Colon (tissue), 2 donors: ENCODE data around the gene MPDU1.
A peak's percentile ranks its signal among the peaks of the same experiment; 100 is the strongest.

Experiments
- FAIRE-seq: peaks from 2 replicates; lab custom pipeline; 2012; peaks lifted over from hg19 to GRCh38; lab: Jason Lieb, UNC
- donor health status: control.
- donor health status: control.

The MPDU1 gene

DNA sequence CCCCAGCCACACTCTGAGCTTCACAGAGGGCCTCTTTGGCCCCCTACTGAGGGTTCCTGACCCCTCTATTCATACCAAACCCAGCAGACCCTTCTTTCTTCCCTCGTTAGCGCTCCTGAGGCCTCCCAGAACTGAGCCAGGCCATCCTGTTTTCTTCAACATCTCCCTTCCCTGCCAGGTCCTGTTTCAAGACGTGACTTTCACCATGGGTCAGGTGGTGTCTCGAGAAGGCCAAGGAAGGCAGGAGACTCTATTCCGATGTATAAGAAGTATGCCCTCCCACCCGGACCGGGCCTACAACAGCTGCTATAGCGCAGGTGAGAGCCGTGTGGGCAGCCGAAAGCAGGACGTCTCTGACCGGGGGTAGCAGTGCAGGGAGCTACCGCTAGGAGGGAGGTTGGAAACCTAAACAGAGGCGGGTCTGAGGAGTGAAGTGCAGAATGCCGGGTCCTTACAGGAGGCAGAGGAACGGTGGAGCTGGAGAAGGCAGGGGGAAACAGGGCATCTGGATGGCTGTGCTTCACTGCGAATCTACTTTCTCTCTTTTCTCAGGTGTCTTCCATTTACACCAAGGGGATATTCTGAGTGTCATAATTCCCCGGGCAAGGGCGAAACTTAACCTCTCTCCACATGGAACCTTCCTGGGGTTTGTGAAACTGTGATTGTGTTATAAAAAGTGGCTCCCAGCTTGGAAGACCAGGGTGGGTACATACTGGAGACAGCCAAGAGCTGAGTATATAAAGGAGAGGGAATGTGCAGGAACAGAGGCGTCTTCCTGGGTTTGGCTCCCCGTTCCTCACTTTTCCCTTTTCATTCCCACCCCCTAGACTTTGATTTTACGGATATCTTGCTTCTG lies 23.3 kb upstream of the MPDU1 start:
- no peak for FAIRE-seq

DNA sequence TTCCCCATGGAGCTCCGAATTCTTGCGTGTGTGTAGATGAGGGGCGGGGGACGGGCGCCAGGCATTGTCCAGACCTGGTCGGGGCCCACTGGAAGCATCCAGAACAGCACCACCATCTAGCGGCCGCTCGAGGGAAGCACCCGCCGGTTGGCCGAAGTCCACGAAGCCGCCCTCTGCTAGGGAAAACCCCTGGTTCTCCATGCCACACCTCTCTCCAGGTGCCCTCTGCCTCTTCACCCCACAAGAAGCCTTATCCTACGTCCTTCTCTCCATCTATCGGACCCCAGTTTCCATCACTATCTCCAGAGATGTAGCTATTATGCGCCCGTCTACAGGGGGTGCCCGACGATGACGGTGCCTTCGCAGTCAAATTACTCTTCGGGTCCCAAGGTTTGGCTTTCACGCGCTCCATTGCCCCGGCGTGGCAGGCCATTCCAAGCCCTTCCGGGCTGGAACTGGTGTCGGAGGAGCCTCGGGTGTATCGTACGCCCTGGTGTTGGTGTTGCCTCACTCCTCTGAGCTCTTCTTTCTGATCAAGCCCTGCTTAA lies 22.6 kb upstream of the MPDU1 start:
- no peak for FAIRE-seq

DNA sequence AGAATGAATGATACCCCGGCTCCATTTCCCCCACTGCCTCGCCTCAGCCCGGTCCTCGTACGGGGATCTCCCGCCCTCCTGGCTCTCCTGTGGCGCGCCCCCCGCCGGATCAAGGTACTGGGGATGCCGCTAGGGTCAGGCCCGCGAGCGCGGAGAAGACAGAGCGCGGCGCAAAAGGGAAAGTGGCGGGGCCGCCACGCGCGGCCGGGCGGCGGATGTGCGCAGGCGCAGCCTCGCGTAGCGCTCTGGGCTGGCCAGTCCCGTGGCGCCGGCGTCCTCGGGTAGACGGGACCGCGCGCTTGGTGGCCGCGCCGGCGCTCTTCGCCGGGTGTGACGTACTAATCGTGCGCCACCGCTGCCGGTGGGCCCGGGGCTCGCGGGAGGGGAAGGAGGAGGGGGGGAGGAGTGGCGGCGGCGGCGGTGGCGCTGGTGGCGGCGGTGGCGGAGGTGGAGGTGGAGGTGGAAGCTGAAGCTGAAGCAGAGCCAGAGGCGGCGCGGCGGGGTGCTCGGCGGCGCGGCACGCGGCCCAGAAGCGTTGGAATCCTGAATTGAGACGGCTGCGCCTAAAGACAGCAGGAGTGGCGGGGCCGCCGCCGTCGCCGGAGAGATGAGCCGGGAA lies 22.0 kb upstream of the MPDU1 start, which contains the start of gene SENP3:
SENP3 (plus strand) TSS at position 331 of the 619 bp plus-strand sequence. CDS start 1,158 bp downstream, outside the sequence.
- no peak for FAIRE-seq

DNA sequence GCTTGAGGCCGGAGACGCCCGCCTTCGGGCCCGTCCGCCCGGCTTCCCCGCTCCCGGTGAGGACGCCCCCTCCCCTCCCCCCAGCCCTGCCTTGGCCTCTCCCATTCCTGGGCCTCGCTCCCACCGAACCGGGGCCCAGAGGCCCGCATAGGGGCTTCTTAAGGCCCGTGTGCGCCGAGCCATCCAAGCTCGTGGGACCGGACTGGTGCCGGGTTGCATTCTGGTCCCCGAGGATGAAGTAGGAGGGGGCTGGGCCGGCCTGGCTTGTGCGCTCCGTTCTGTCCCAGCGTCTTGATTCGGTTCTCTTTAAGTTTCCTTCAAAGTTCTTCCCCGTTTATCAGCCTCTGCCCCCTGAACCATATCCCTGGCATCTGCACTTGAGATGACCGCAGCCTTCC lies 21.4 kb upstream of the MPDU1 start:
- FAIRE-seq, result no peak

DNA sequence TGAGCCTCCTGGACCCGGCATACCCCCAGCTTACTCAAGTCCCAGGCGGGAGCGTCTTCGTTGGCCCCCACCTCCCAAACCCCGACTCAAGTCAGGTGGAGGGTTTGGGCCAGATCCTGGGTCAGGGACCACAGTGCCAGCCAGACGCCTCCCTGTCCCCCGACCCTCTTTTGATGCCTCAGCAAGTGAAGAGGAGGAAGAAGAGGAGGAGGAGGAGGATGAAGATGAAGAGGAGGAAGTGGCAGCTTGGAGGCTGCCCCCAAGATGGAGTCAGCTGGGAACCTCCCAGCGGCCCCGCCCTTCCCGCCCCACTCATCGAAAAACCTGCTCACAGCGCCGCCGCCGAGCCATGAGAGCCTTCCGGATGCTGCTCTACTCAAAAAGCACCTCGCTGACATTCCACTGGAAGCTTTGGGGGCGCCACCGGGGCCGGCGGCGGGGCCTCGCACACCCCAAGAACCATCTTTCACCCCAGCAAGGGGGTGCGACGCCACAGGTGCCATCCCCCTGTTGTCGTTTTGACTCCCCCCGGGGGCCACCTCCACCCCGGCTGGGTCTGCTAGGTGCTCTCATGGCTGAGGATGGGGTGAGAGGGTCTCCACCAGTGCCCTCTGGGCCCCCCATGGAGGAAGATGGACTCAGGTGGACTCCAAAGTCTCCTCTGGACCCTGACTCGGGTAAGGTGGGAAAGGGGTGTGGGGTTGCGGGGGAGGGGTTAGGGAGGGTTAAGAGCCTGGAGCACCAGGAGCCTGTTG lies 20.4 kb upstream of the MPDU1 start:
- FAIRE-seq, result no peak

DNA sequence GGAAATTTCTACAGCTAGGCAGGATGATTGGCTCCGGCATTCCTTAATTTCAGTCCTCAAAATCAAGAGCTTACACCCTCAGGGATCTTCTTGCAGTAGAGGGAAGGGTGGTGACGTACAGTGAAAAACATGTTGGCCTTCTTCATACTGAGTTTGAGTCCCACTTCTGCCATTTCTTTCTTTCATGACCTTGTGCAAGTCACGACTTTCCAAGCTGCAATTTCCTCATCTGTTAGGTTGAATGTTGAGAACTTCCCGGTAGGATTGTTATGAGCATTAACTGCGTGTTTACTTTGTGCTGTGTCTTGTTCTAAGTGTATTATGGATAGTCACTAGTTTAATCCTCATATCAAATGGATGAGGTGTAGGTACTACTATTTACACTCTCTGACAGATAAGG lies 14.1 kb upstream of the MPDU1 start:
- FAIRE-seq, result no peak

DNA sequence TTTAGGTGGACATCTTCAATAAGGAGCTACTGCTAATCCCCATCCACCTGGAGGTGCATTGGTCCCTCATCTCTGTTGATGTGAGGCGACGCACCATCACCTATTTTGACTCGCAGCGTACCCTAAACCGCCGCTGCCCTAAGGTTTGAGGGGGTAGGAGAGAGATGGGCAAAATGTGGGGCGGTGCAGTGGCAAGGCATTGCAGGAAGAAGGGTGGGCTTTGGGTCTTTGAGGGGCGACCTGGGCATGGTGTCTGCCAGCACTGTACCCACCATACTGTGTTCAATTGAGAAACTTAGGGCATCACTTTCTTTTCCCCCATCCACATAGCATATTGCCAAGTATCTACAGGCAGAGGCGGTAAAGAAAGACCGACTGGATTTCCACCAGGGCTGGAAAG lies 13.3 kb upstream of the MPDU1 start:
- no peak for FAIRE-seq

DNA sequence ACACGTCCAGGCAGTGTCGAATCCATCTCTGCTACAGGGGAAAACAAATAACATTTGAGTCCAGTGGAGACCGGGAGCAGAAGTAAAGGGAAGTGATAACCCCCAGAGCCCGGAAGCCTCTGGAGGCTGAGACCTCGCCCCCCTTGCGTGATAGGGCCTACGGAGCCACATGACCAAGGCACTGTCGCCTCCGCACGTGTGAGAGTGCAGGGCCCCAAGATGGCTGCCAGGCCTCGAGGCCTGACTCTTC lies 11.4 kb upstream of the MPDU1 start:
- FAIRE-seq, result no peak

DNA sequence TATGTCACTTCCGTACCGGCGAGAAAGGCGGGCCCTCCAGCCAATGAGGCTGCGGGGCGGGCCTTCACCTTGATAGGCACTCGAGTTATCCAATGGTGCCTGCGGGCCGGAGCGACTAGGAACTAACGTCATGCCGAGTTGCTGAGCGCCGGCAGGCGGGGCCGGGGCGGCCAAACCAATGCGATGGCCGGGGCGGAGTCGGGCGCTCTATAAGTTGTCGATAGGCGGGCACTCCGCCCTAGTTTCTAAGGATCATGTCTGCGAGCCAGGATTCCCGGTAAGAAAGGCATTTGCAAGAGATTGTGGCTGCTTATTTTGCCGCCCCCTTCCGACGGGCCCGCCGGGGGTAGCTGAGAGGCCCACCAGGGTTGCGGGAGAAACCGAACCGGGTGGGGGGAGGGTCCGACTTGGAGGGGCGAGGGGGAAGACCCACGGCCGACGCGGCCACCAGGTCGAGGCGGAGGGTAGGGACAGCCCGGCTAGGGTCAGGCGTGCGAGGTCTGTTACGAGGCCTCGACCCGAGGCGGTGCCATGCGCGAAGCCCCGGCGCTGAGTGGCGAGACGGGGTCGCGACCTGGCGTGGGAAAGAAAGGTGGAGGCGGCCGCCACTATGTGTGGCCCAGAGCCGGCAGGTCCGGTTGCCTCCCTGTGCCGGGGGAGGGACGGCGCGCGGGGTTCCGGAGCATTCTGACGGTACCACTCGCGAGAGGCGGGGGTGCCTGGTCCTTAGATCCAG lies 10.9 kb upstream of the MPDU1 start:
- FAIRE-seq, result peak; percentile 96

DNA sequence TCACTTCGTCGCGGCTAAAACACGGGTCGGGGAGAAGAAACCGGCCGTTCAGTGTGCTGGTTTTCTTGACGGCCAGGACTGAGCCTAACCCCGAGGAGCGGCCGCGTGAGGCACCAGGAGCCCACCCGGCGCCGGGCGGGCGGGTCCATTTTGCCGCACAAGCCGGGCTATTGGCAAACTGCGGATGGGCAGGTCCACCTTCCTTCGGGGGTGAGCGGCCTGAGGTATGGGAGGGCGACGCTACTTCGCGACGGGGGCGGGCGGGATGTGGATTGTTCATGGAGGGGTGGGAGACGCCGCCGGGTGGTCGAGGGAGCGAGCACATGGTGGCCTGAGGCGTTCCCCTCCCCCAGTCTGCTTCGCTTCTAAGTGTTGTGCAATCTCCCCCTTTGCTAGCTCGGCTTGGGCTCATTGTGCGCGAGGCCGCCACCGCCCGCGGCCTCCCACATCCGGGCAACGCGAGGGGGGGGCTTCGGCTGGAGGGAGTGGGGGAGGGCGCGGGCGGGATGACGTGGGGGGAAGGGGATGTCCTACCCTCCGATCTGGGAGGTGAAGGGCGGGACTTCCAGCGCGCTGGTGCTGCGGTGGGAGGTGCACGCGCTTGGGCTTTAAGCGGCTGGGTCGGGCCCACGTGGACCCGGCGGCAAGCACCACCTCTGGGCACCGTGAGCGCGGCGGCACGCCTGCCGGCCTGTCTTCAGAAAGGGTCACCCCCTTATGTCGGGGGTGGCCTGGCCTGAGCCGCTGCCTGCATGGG lies 10.2 kb upstream of the MPDU1 start:
- no peak for FAIRE-seq

DNA sequence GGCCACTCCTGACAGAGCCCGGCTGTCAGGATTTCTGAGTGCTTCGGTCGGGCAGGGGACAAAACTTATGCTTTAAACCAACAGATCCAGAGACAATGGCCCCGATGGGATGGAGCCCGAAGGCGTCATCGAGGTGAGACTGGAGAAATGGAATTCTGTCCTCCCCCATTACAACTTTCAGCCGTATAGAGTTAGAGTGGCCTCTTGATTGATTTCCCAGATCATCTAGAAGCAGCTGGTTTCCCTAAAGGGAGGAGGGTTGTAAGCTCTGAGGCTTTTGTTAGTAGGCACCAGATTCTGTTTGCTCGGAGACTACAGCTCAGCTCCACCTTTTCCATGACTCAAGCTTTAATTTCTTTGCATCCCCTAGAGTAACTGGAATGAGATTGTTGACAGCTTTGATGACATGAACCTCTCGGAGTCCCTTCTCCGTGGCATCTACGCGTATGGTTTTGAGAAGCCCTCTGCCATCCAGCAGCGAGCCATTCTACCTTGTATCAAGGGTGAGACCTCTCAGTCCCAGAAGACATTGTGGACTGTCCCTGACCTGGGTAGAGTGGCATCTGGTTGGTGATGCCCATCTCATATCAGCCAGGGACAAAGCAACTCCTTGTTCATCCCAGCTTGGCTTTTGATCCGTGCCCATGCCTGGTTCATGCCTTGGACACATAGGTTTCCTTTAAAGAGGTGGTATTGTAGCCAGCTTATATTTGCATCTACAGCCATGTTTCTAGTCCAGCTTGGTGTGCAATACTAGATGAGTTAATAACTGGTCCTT lies 9.3 kb upstream of the MPDU1 start:
- FAIRE-seq, result no peak

DNA sequence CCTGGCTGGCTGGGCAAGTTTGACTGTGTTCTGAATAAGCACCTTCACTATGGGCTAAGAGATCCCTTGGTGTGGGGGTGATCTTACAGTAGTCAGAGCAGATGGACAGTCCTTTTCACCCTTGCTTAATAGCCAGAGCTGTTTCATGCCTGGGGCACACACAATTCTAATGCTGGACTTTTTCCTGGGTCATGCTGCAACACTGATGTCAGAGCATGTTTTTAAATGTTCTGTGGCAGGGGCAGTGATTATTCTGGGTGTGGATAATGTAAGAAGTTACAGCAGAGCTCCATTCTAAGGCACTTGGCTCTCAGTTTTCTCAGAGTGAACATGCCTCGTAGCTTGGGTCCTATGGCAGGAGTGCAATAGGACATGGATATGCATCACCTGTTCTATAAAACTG lies 8.2 kb upstream of the MPDU1 start:
- FAIRE-seq, result no peak

DNA sequence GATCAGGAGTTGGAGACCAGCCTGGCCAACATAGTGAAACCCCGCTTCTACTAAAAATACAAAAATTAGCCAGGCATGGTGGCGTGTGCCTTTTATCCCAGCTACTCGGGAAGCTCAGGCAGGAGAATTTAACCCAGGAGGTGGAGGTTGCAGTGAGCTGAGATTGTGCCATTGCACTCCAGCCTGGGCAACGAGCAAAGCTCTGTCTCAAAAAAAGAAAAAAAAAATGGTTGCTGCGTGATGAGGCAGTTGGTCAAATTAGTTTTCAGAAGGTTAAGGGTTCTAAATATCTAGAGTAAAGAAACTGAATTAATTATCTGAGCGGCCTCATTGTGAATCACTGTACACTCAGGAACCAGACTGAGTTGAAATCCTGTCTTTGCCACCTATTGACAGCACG lies 7.7 kb upstream of the MPDU1 start:
- FAIRE-seq, result no peak

DNA sequence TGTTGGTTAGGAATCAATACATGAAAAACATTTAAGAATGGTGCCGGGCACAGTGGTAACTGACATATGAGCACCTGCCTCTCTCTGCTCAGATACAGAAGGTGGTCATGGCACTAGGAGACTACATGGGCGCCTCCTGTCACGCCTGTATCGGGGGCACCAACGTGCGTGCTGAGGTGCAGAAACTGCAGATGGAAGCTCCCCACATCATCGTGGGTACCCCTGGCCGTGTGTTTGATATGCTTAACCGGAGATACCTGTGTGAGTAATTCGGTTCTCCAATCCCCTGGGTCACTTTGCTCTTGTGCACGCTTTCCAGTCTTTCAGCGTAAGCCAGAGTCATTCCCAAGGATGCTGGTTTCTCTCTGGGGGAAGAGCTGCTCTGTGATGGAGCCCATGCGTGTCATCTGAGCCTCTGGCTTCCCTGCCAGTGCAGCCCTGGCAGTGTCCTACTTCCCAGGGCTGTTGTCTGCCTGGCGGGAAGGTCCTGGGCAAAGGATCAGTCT lies 7.2 kb upstream of the MPDU1 start:
- FAIRE-seq, result no peak

DNA sequence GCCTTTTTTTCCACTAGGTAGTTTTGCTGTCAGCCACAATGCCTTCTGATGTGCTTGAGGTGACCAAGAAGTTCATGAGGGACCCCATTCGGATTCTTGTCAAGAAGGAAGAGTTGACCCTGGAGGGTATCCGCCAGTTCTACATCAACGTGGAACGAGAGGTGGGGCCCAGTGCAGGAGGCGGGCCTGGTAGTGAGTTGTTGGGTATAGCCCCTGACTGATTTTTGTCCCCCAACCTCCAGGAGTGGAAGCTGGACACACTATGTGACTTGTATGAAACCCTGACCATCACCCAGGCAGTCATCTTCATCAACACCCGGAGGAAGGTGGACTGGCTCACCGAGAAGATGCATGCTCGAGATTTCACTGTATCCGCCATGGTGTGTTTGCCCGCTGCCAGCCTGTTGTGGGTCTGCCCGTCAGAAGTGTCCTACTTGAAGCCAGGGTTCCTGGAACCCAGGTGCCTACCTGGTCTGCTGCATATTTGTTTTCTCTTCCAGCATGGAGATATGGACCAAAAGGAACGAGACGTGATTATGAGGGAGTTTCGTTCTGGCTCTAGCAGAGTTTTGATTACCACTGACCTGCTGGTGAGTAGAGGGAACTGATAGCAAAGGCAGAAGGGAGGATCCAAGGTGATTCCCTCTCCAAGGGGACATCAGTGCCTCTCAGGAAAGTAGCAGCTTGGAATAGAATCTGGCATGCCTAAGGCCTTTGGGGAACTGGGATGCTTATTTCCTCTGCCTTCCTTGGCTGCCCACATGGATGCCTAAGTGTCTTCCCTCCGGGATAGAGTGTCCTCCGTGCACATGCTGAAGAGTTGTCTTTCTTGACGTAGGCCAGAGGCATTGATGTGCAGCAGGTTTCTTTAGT lies 6.1 kb upstream of the MPDU1 start:
- FAIRE-seq, result no peak

DNA sequence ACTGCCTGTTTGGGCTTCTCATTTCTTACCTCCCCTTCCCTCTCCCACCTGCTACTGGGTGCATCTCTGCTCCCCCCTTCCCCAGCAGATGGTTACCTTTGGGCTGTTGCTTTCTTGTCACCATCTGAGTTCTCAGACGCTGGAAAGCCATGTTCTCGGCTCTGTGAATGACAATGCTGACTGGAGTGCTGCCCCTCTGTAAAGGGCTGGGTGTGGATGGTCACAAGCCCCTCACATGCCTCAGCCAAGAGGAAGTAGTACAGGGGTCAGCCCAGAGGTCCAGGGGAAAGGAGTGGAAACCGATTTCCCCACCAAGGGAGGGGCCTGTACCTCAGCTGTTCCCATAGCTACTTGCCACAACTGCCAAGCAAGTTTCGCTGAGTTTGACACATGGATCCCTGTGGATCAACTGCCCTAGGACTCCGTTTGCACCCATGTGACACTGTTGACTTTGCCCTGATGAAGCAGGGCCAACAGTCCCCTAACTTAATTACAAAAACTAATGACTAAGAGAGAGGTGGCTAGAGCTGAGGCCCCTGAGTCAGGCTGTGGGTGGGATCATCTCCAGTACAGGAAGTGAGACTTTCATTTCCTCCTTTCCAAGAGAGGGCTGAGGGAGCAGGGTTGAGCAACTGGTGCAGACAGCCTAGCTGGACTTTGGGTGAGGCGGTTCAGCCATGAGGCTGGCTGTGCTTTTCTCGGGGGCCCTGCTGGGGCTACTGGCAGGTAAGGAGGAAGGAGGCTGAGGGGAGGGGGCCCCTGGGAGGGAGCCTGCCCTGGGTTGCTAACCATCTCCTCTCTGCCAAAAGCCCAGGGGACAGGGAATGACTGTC lies 4.4 kb upstream of the MPDU1 start, which contains the start of gene CD68:
CD68 (plus strand) TSS at position 638 of the 833 bp plus-strand sequence; CDS start at position 678, 40 bp downstream.
- no peak for FAIRE-seq

DNA sequence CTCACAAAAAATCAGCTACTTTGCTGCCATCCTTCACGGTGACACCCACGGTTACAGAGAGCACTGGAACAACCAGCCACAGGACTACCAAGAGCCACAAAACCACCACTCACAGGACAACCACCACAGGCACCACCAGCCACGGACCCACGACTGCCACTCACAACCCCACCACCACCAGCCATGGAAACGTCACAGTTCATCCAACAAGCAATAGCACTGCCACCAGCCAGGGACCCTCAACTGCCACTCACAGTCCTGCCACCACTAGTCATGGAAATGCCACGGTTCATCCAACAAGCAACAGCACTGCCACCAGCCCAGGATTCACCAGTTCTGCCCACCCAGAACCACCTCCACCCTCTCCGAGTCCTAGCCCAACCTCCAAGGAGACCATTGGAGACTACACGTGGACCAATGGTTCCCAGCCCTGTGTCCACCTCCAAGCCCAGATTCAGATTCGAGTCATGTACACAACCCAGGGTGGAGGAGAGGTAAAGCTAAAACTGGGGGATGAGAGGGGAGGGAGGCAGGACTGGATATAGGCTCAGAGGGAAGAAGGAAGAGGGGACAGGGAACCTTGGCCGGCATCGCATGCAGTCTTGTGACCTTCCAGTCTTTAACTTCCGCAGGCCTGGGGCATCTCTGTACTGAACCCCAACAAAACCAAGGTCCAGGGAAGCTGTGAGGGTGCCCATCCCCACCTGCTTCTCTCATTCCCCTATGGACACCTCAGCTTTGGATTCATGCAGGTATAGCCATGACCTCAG lies 3.6 kb upstream of the MPDU1 start:
- no peak for FAIRE-seq
